ENCODE measurements around the gene SUN3. TPM values are rescaled to one million over a fixed set of nuclear protein-coding genes. Genes with fewer than 3 reads are reported as not detected.
"Not testable (repeated sequence)": the region's sequence is repeated elsewhere in the genome, so short reads cannot be mapped to it uniquely, and the experiment has no call there.

SUN3 gene
- total and polyA plus RNA-seq, 9 donors: not detected

DNA sequence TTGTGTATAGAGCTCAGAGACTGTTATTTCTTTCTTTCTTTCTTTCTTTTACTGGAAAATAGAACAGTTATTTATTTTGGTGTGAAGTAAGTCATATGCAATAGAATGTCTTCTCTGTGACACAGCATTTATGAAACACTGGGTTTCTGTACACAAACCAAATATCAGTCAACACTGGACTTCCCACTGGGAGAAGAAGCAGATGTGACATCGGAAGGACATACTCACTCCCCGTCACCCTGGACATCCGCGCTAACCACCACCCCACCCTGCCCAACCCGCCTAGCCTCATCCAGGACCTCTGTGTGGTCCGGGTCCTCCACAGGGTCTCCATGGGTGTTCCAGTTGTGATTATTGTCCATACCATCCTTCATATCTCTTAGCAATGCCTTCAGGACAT lies 22.0 kb downstream of the SUN3 start:
- Histone ChIP-seq H3K4me3 (no peak overlapping the region), H3K4me1 (ENCODE audit: insufficient read depth) (no peaks in the 10 kb centered on the region), H3K9me3 (no peaks in the 10 kb centered on the region), H3K27me3 (no peaks in the 10 kb centered on the region), H3K27ac (no peak overlapping the region), H3K36me3 (no peaks in the 10 kb centered on the region)
- TF ChIP-seq EP300 (IDR thresholded peaks at IDR 0.05) (no peak), POLR2A (IDR thresholded peaks at IDR 0.05) (no peak), CTCF (IDR thresholded peaks at IDR 0.05) (no peak)
- intact Hi-C loops (cut with DNase I): no loop called here
- WGBS, 3 donors: 80 to 90% (median 85%) methylated on average over 6 of the region's 6 CpGs
- no peak for DNase-seq

DNA sequence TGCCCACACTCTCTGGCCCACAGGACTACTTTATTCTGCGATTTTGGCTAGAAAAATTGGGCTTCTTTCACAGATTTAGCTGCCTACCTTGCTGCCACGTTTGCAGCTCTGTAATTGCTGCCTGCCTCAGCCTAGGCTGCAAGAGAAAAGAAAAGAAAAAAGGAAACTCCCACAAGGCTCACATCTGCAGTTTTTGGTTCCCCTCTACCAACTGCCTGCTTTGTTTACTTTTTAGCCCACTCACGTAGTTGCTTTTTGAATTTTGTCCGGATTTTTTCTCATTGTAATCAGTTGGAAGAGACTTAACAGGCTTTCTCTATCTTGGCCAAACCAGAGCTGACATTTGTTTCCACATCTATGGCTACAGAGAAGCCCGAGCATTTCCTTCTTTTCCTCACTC lies 24.3 kb downstream of the SUN3 start:
- H3K27ac ChIP-seq: no peak overlapping the region
- no peaks in the 10 kb centered on the region for H3K36me3 ChIP-seq
- no peaks in the 10 kb centered on the region for H3K4me1 ChIP-seq (ENCODE audit: insufficient read depth)
- TF ChIP-seq EP300 (IDR thresholded peaks at IDR 0.05) (no peak), POLR2A (IDR thresholded peaks at IDR 0.05) (no peak), CTCF (IDR thresholded peaks at IDR 0.05) (no peak)
- H3K9me3 ChIP-seq: no peaks in the 10 kb centered on the region
- DNase-seq: no peak
- no peaks in the 10 kb centered on the region for H3K27me3 ChIP-seq
- intact Hi-C loops (cut with DNase I): no loop called here
- 9 to 14% (median 10%) methylated on average over 5 of the region's 5 CpGs for WGBS, 3 donors
- H3K4me3 ChIP-seq: no peak overlapping the region

GRCh38 chr7:48004032-48004431 lies 24.9 kb downstream of the SUN3 start:
- intact Hi-C loops (cut with DNase I): no loop called here
- no peak for DNase-seq
- WGBS, 3 donors: 31 to 67% (median 53%) methylated on average over 2 of the region's 2 CpGs

DNA sequence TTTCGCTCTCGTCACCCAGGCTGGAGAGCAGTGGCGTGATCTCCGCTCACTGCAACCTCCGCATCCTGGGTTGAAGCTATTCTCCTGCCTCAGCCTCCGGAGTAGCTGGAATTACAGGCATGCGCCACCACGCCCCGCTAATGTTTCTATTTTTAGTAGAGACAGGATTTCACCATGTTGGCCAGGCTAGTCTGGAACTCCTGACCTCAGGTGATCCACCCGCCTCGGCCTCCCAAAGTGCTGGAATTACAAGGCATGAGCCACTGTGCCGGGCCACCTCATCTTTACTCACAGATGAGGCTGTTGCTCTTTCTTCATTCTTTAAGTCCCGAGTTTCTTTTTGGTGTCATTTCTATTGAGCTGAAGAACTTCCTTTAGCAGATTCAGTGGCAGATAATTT lies 28.7 kb downstream of the SUN3 start:
- H3K4me1 ChIP-seq (ENCODE audit: insufficient read depth); H3K4me3 ChIP-seq; H3K27ac ChIP-seq; H3K9me3 ChIP-seq; H3K36me3 ChIP-seq; intact Hi-C loops (cut with DNase I); DNase-seq; H3K27me3 ChIP-seq: not testable (repeated sequence)
- WGBS, 3 donors: 93 to 95% (median 93%) methylated on average over 13 of the region's 13 CpGs

More at GRCh38 chr7:48004032-48004431, 24.9 kb downstream of the SUN3 start:
- TF ChIP-seq POLR2A (IDR thresholded peaks at IDR 0.05) (no peak), CTCF (IDR thresholded peaks at IDR 0.05) (no peak), EP300 (IDR thresholded peaks at IDR 0.05) (no peak)
- Histone ChIP-seq H3K27me3 (no peaks in the 10 kb centered on the region), H3K4me3 (no peak overlapping the region), H3K4me1 (ENCODE audit: insufficient read depth) (no peaks in the 10 kb centered on the region), H3K27ac (no peak overlapping the region), H3K36me3 (no peaks in the 10 kb centered on the region), H3K9me3 (no peaks in the 10 kb centered on the region)

GRCh38 chr7:47999413-47999812 lies 29.5 kb downstream of the SUN3 start:
- Histone ChIP-seq H3K27ac (no peak overlapping the region), H3K27me3 (no peaks in the 10 kb centered on the region), H3K4me3 (no peak overlapping the region), H3K4me1 (ENCODE audit: insufficient read depth) (no peaks in the 10 kb centered on the region), H3K9me3 (no peaks in the 10 kb centered on the region), H3K36me3 (no peaks in the 10 kb centered on the region)
- intact Hi-C loops (cut with DNase I): loop anchor here in 1 of 4 donors (10.0 kb wide), 1 partner anchor 55 kb away; the partner anchor contains the start of gene PKD1L1
- 93 to 95% (median 95%) methylated on average over 12 of the region's 12 CpGs for WGBS, 3 donors
- no peak for TF ChIP-seq EP300 (IDR thresholded peaks at IDR 0.05)
- no peak for TF ChIP-seq POLR2A (IDR thresholded peaks at IDR 0.05)
- no peak for TF ChIP-seq CTCF (IDR thresholded peaks at IDR 0.05)
- DNase-seq: no peak
